HCT116 (cell line): ENCODE measurements around the gene TMEM208. TPM values are rescaled to one million over a fixed set of nuclear protein-coding genes. Genes with fewer than 3 reads are reported as not detected.

Source experiments
- ATAC-seq: fragments of 200-7000 bp; cut with Tn5 transposase; 2 replicates; pipeline ENCODE4 v1.9.1; 2020; ENCODE audit warnings: mild to moderate bottlenecking, moderate library complexity
- BruUV-seq: library from RNA; stranded (reverse); fragments of 400-500 nt; replicated peaks from 2 replicates; lab custom pipeline; 2021; lab: Mats Ljungman, UMichigan
- CTCF ChIA-PET: fragments of 300-600 bp; sonication (Branson Sonifier 250); formaldehyde crosslinking; loops from one replicate; lab custom pipeline; 2021; ENCODE audit warnings: antibody characterized with exemption; lab: Charles Lee
- POLR2A ChIA-PET: fragments of 300-600, 350-600 bp; sonication (Branson Sonifier 250); formaldehyde crosslinking; loops from one replicate; lab custom pipeline; 2021; ENCODE audit warnings: antibody characterized with exemption; lab: Charles Lee
- RAD21 ChIA-PET, 2 experiments: fragments of 300-600 bp; sonication (Branson Sonifier 250); formaldehyde crosslinking; loops; one replicate each; lab custom pipeline; 2023; ENCODE audit warnings: low total read pairs in 2 of 2; ENCODE audit not compliant: uncharacterized antibody in 2 of 2, unreplicated experiment in 2 of 2, low non-redundant PET in 1 of 2; lab: Charles Lee
- DNase-seq: peaks from one replicate; pipeline ENCODE4 v3.0.0-alpha.2; 2010; ENCODE audit warnings: low read depth, low spot score
- H2AFZ ChIP-seq: fragments of 200-600 bp; shearing (Covaris generic), sonication (generic); 2 replicates; pipeline ENCODE4 v1.6.1; 2017; ENCODE audit warnings: low read depth, mixed run types, mixed read lengths, antibody characterized with exemption, low read length; ENCODE audit not compliant: poor library complexity, severe bottlenecking
- H3K27ac ChIP-seq: 2 replicates; pipeline ENCODE4 v1.5.1; 2012; ENCODE audit warnings: low read depth, low read length
- H3K27me3 ChIP-seq: fragments of 200-600 bp; sonication (generic); 2 replicates; pipeline ENCODE4 v1.6.1; 2016; ENCODE audit warnings: mixed run types, low read length, mixed read lengths; ENCODE audit not compliant: insufficient read depth
- H3K36me3 ChIP-seq, 2 experiments: fragments of 200-500 bp in 1 of 2; fragments of 200-600 bp in 1 of 2; sonication (Bioruptor generic) in 1 of 2; sonication (generic) in 1 of 2; 2 replicates each; pipeline versions ENCODE4 v1.5.1 to v1.6.1; 2014 to 2016; ENCODE audit warnings: low read length in 2 of 2, inconsistent platforms in 1 of 2, mixed read lengths in 1 of 2, mixed run types in 1 of 2; ENCODE audit not compliant: insufficient read depth in 2 of 2, control insufficient read depth in 1 of 2
- H3K4me1 ChIP-seq, 2 experiments: fragments of 200-600 bp in 1 of 2; sonication (generic) in 1 of 2; 2 replicates each; pipeline versions ENCODE4 v1.5.1 to v1.6.1; 2012 to 2017; ENCODE audit warnings: low read length in 2 of 2, inconsistent platforms in 1 of 2, mild to moderate bottlenecking in 1 of 2, mixed read lengths in 1 of 2, mixed run types in 1 of 2, moderate library complexity in 1 of 2; ENCODE audit not compliant: insufficient read depth in 2 of 2, control insufficient read depth in 1 of 2
- H3K4me2 ChIP-seq: fragments of 200-600 bp; sonication (generic); 2 replicates; pipeline ENCODE4 v1.6.1; 2017; ENCODE audit warnings: mixed run types, low read length, mixed read lengths
- H3K4me3 ChIP-seq, 2 experiments: fragments of 200-600 bp in 1 of 2; sonication (generic) in 1 of 2; replicated peaks in 1 of 2; 2 replicates each; pipeline ENCODE4 v1.5.1; 2011 to 2016; ENCODE audit warnings: low read length in 2 of 2, control low read depth in 1 of 2, low read depth in 1 of 2, mild to moderate bottlenecking in 1 of 2, mixed read lengths in 1 of 2, mixed run types in 1 of 2
- H3K79me2 ChIP-seq: fragments of 200-600 bp; sonication (generic); 2 replicates; pipeline ENCODE4 v1.6.1; 2017; ENCODE audit warnings: mild to moderate bottlenecking, mixed run types, low read length, moderate library complexity, mixed read lengths; ENCODE audit not compliant: insufficient read depth
- H3K9ac ChIP-seq: fragments of 200-600 bp; sonication (generic); 2 replicates; pipeline ENCODE4 v1.6.1; 2016; ENCODE audit warnings: low read length, mixed read lengths
- H3K9me2 ChIP-seq: fragments of 200-600 bp; sonication (generic), shearing (Covaris generic); 2 replicates; pipeline ENCODE4 v1.6.1; 2017; ENCODE audit warnings: mixed run types, mild to moderate bottlenecking, moderate library complexity; ENCODE audit not compliant: insufficient read depth
- H3K9me3 ChIP-seq, 2 experiments: fragments of 200-500 bp in 1 of 2; fragments of 200-600 bp in 1 of 2; sonication (Bioruptor generic) in 1 of 2; sonication (generic) in 1 of 2; 2 replicates each; pipeline ENCODE4 v1.6.1; 2014 to 2017; ENCODE audit warnings: low read length in 2 of 2, mixed read lengths in 2 of 2, inconsistent platforms in 1 of 2, low read depth in 1 of 2, mild to moderate bottlenecking in 1 of 2, mixed run types in 1 of 2, moderate library complexity in 1 of 2; ENCODE audit not compliant: control insufficient read depth in 1 of 2, insufficient read depth in 1 of 2
- H4K20me1 ChIP-seq: fragments of 200-600 bp; sonication (generic), shearing (Covaris generic); 2 replicates; pipeline ENCODE4 v1.6.1; 2017; ENCODE audit warnings: mixed run types, mild to moderate bottlenecking, moderate library complexity; ENCODE audit not compliant: insufficient read depth
- CBX3 ChIP-seq: IDR thresholded peaks from 2 replicates; pipeline ENCODE4 v1.6.1; 2012; ENCODE audit warnings: low read depth
- CEBPB ChIP-seq: IDR thresholded peaks from 2 replicates; pipeline ENCODE4 v1.6.1; 2012; ENCODE audit warnings: low read depth
- EGR1 ChIP-seq: IDR thresholded peaks from 2 replicates; pipeline ENCODE4 v1.6.1; 2012; ENCODE audit warnings: low read depth
- ELF1 ChIP-seq: IDR thresholded peaks from 2 replicates; pipeline ENCODE4 v1.6.1; 2012; ENCODE audit warnings: low read depth, borderline replicate concordance
- EZH2phosphoT487 ChIP-seq: fragments of 200-600 bp; IDR thresholded peaks from 2 replicates; pipeline ENCODE4 v1.6.1; 2018; ENCODE audit warnings: antibody characterized with exemption, borderline replicate concordance
- FOSL1 ChIP-seq: IDR thresholded peaks from 2 replicates; pipeline ENCODE4 v1.6.1; 2012; ENCODE audit warnings: low read depth
- JUND ChIP-seq: IDR thresholded peaks from 2 replicates; pipeline ENCODE4 v1.6.1; 2012
- POLR2A ChIP-seq: IDR thresholded peaks from 2 replicates; pipeline ENCODE4 v1.7.0; 2011; ENCODE audit warnings: borderline replicate concordance; ENCODE audit not compliant: insufficient read depth, insufficient read length; ENCODE audit errors: extremely low read depth
- RAD21 ChIP-seq: IDR thresholded peaks from 2 replicates; pipeline ENCODE4 v1.6.1; 2012; ENCODE audit warnings: low read depth, mild to moderate bottlenecking
- SP1 ChIP-seq: IDR thresholded peaks from 2 replicates; pipeline ENCODE4 v1.6.1; 2012; ENCODE audit warnings: low read depth
- YY1 ChIP-seq: IDR thresholded peaks from 2 replicates; pipeline ENCODE4 v1.6.1; 2011; ENCODE audit warnings: low read length, low read depth, moderate library complexity, mild to moderate bottlenecking; ENCODE audit not compliant: insufficient replicate concordance; ENCODE audit errors: extremely low read depth
- ZFX ChIP-seq: fragments of 450-650 bp; IDR thresholded peaks from 2 replicates; pipeline ENCODE4 v1.6.1; 2017
- ZNF274 ChIP-seq: fragments of 200-500 bp; sonication (Bioruptor generic); IDR thresholded peaks from 2 replicates; pipeline ENCODE4 v1.6.1; 2014; ENCODE audit warnings: mild to moderate bottlenecking, low read depth, low read length, inconsistent platforms
- intact Hi-C: fragments of 100-400 bp; cut with micrococcal nuclease; formaldehyde crosslinking; loops from 2 replicates; pipeline ENCODE4 v1.10.0; 2022
- total RNA-seq: library from RNA; stranded (reverse); gene quantifications from one replicate; pipeline ENCODE4 v1.2.1, GENCODE V29; 2021; ENCODE audit not compliant: unreplicated experiment
- TF ChIP-seq, protein P1 (sequence below): IDR thresholded peaks from 2 replicates; pipeline ENCODE4 v1.6.1; 2011; ENCODE audit warnings: mild to moderate bottlenecking, low read length, moderate library complexity; ENCODE audit not compliant: insufficient replicate concordance; ENCODE audit errors: extremely low read depth
- TF ChIP-seq, protein P2 (sequence below): IDR thresholded peaks from 2 replicates; pipeline ENCODE4 v1.6.1; 2012
- TF ChIP-seq, protein P3 (sequence below): IDR thresholded peaks from 2 replicates; pipeline ENCODE4 v1.6.1; 2012

The TMEM208 gene
- total RNA-seq, 1 experiment from 2014 or later: 36.1 TPM

DNA sequence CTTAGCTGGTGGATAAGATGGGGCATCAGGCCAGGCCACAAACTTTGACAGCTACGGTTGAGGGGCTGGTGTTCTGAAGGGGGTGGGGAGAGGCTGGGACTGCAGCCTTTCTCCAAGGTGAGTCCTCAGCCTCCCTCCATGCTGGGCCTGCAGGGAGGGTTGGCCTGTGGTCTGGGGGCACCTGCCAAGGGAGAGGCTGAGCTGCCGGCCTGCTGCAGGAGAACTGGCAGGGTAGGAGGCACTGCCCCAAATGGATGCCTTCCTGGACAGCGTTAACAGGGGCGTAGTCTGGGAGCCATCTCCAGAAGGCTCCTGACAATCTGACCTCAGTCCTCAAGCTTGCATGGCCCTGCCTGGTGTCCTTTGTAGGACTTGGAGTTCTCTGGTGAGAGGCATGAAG is 22.9 kb upstream of the TMEM208 start:
- CTCF ChIA-PET: no interaction called here
- H3K27me3 ChIP-seq: no peaks in the 10 kb centered on the region
- H2AFZ ChIP-seq: no peak overlapping the region
- no peaks in the 10 kb centered on the region for H3K9me3 ChIP-seq
- no TSS peak for BruUV-seq
- no peak for DNase-seq
- no peak overlapping the region for H3K27ac ChIP-seq
- peaks cover 15 to 39% of the 10 kb centered on the region in 2 experiments for H3K4me1 ChIP-seq
- RAD21 ChIA-PET: no interaction called here
- POLR2A ChIA-PET: no interaction called here
- intact Hi-C loops: no loop called here
- H3K79me2 ChIP-seq: peaks cover 8% of the 10 kb centered on the region; the same call in 1 of the 2 replicates
- no peak for ATAC-seq
- H3K9ac ChIP-seq: no peak overlapping the region
- H3K4me3 ChIP-seq: no peak overlapping the region
- TF ChIP-seq, protein P1, sequence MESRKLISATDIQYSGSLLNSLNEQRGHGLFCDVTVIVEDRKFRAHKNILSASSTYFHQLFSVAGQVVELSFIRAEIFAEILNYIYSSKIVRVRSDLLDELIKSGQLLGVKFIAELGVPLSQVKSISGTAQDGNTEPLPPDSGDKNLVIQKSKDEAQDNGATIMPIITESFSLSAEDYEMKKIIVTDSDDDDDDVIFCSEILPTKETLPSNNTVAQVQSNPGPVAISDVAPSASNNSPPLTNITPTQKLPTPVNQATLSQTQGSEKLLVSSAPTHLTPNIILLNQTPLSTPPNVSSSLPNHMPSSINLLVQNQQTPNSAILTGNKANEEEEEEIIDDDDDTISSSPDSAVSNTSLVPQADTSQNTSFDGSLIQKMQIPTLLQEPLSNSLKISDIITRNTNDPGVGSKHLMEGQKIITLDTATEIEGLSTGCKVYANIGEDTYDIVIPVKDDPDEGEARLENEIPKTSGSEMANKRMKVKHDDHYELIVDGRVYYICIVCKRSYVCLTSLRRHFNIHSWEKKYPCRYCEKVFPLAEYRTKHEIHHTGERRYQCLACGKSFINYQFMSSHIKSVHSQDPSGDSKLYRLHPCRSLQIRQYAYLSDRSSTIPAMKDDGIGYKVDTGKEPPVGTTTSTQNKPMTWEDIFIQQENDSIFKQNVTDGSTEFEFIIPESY: no peak
- TF ChIP-seq CEBPB: no peak
- TF ChIP-seq, protein P2, sequence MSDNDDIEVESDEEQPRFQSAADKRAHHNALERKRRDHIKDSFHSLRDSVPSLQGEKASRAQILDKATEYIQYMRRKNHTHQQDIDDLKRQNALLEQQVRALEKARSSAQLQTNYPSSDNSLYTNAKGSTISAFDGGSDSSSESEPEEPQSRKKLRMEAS: no peak
- no peak for TF ChIP-seq ZNF274
- no peak for TF ChIP-seq ZFX
- no peak for TF ChIP-seq YY1
- no peak for TF ChIP-seq EZH2phosphoT487
- TF ChIP-seq, protein P3, sequence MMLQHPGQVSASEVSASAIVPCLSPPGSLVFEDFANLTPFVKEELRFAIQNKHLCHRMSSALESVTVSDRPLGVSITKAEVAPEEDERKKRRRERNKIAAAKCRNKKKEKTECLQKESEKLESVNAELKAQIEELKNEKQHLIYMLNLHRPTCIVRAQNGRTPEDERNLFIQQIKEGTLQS: no peak
- TF ChIP-seq EGR1: no peak
- TF ChIP-seq RAD21: no peak
- TF ChIP-seq FOSL1: no peak
- TF ChIP-seq POLR2A: no peak
- no peak for TF ChIP-seq SP1
- no peak for TF ChIP-seq CBX3
- no peak for TF ChIP-seq ELF1
- TF ChIP-seq JUND: no peak
- no peaks in the 10 kb centered on the region for H3K9me2 ChIP-seq
- H4K20me1 ChIP-seq: no peaks in the 10 kb centered on the region
- peaks cover 11 to 17% of the 10 kb centered on the region in 2 experiments; a peak in 3 of 4 replicates for H3K36me3 ChIP-seq
- no peak overlapping the region for H3K4me2 ChIP-seq
